NCI-H748 (cell line): ENCODE results near the gene GMCL2.
"Not testable (repeated sequence)": the region's sequence is repeated elsewhere in the genome, so short reads cannot be mapped to it uniquely, and the experiment has no call there.

ENCODE experiments used
- DNase-seq: peaks from one replicate; lab custom pipeline; 2025; ENCODE audit not compliant: unreplicated experiment; lab: John Stamatoyannopoulos, UW

GMCL2 gene, protein sequence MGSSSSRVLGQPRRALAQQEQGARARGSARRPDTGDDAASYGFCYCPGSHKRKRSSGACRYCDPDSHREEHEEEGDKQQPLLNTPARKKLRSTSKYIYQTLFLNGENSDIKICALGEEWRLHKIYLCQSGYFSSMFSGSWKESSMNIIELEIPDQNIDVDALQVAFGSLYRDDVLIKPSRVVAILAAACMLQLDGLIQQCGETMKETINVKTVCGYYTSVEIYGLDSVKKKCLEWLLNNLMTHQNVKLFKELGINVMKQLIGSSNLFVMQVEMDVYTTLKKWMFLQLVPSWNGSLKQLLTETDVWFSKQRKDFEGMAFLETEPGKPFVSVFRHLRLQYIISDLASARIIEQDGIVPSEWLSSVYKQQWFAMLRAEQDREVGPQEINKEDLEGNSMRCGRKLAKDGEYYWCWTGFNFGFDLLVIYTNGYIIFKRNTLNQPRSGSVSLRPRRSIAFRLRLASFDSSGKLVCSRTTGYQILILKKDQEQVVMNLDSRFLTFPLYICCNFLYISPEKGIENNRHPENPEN

GRCh38 chr5:178187014-178187413 is at the start of gene GMCL2:
TSS of gene GMCL2 (minus strand) at chr5:178187371. CDS start at chr5:178187299, 72 bp downstream.
- no peak for DNase-seq

DNA sequence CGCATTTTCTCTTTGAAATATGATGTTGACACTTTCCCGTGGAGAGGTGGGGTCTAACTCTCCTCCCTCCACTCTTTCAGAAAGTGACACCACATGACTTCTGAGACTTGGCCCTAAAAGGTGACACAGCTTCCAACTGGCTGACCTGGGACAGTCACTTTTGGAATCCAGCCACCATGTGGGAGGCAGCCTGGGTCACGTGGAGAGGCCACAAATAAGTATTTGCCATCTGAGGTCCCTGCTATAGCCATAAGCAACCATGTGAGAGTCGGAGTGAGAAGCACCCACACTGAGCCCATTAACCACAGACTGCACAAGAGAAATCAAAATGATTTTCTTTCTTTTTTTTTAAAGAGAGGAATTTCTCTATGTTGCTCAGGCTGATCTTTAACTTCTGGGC is 49.5 kb upstream of the GMCL2 start:
- no peak for DNase-seq

DNA sequence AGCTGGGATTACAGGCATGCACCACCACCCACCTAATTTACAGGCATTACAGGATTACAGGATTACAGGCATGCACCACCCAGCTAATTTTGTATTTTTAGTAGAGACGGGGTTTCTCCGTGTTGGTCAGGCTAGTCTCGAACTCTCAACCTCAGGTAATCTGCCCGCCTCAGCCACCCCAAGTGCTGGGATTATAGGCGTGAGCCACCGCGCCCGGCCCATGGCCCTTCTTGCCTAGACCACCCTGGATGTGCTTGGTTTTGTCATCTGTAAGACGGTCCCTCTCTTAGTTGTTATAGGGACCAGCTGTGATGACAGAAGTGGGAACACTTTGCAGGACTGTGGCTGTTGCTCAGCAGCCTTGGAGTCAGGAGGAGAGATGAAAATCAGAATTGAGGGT is 49.0 kb upstream of the GMCL2 start:
- DNase-seq, result no peak

GRCh38 chr5:178235588-178235974 is 48.4 kb upstream of the GMCL2 start:
- no peak for DNase-seq

GRCh38 chr5:178234750-178235587 is 47.8 kb upstream of the GMCL2 start:
- peak; percentile 60 for DNase-seq

DNA sequence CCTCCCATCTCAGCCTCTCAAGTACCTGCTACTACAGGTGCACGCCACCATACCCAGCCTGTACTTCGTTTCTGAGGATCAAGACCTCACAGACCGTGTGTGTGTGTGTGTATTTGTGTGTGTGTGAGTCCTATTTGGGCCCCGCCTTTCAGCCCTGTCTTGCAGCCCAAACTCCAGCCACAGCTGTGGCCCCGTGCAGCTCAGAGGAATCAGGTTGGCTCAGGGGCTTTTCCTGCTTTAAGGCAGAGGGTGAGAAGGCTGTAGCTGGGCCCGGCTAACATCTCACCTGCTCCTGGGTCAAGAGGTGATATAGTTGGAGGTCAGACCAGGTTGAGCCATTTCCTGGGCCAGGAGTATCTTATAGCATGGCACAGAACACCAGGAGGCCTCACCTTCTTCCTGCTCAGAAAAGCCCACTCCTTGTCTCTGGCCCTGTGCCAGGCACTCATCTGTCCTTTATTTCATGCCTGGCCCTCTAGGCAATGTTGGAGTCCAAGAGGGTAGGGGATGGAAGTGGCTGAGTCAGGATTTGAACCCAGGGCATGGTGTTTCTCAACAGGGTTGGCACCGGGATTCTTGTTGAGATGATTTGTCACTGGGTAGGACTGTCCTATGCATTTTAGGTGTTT is 47.1 kb upstream of the GMCL2 start:
- peak; percentile 19 for DNase-seq

- no peak for DNase-seq
Observed at GRCh38 chr5:178232920-178233429, 45.8 kb upstream of the GMCL2 start.

DNA sequence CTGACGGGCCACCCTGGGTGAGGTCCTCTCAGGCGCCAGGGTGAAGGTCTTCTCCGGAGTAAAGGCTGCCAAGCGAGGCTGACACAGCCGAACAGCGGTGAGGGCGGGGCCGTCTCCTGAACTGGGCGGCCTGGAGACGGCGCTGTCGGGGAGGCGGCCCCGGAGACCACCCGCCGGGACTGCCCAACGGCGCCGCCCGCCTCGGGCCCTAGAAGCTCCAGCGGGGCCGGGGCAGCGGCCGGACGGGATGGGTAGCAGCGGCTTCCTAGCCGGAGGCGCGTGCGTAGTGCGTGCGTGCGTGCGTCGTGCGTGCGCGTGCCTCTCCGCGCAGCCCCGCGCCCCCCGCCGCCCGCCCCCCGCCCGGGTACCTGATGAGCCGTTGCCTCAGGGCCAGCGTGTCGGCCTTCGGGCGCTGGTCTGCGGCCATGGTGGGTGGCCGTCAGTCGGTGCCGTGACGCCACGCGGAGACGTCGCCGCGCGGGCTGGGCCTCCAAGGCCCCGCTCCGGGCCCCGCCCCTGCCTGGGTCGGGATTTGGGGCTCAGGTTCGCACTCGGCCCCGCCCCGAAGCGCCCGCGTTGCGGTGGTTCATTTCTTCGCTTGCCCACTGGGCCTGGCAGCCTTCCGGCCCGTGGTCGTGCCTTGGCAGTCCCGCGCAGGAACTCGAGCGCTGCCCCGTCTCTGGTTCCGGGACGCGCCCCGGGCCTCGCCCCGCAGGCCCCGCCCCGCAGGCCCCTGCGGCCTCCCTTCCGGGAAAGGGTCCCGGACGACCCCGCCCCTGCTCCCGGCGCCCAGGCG is 45.2 kb upstream of the GMCL2 start, which contains the start of gene PHYKPL:
PHYKPL (minus strand) TSS at position 679 of the 796 bp plus-strand sequence; CDS start at position 427, 252 bp downstream.
- peak; percentile 82 for DNase-seq

GRCh38 chr5:178231539-178232123 is 44.5 kb upstream of the GMCL2 start:
- no peak for DNase-seq

- no peak for DNase-seq
Observed at GRCh38 chr5:178230879-178231538, 43.8 kb upstream of the GMCL2 start.

DNA sequence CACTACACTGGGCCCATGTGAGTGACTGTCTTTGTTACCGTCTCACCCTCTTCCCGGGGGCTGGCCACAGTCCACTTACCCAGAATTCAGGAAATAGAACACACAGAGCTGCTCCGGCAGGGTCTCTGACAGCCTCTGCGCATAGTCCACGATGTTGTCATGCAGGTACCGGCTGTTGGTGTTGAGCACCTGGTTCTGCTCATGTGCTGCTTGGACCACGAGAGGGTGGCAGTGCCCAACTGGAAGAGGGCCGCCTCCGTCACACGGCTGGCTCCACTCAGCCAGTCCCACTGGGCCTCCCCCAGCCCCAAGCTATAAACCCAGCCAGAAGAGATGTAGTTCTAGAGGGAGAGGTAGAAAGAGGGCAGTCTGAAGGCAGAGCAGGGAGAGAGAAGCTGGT is 42.7 kb upstream of the GMCL2 start:
- DNase-seq, result no peak

DNA sequence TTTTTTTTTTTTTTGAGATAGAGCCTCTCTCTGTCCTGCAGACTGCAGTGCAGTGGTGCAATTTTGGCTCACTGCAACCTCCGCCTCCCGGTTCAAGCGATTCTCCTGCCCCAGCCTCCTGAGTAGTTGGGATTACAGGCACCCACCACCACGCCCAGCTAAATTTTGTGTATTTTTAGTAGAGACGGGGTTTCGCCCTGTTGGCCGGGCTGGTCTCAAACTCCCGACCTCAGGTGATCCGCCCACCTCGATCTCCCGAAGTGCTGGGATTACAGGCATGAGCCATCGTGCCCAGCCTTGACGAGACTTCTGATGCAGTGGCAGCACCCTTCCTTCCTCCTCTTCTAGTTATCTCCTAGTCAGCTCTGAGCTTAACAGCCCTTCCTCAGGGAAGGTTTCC is 41.9 kb upstream of the GMCL2 start:
- not testable (repeated sequence) for DNase-seq

- DNase-seq, result no peak
Observed at GRCh38 chr5:178228609-178229008, 41.4 kb upstream of the GMCL2 start.

- DNase-seq, result no peak
Observed at GRCh38 chr5:178227929-178228328, 40.8 kb upstream of the GMCL2 start.

DNA sequence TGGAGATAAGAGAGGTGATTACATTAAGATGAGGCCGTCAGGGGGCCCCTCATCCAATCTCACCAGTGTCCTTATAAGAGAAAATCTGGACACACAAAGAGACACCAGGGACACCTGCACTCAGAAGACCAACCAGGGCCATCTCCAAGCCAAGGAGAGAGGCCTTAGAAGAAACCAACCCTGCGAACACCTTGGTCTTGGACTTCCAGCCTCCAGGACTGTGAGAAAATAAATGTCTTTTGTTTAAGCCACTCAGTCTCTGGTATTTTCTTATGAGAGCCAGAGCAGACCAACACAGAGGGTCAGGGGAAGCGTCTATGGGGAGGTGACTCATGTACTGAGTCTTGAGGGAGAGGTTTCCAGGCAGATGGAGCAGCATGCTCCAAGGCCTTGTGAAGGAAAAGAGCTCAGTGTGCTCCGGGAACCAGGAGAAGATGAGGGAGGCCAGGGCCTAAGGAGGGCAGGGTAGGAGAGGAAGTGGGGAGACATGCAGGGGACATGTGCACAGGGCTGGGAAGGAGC is 40.0 kb upstream of the GMCL2 start:
- DNase-seq, result no peak

DNA sequence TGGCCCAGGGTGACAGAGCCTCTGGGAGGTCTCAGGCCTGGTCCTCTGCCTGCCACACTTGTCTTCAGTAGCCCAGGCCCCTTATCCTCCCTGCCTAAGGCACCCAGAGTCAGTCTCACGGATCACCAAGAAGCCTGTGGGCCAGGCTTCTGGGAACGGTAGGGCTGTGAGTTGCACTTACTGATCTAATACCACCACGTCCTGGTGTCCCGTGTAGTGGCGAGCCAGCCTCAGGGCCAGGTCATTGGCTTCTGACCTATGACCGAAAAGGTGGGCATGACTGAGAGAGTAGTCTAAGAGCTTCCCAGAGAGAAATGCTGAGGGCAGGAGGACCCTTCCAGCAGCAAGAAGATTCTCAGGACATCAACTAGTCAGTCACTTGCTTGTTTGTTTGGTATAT is 38.0 kb upstream of the GMCL2 start:
- no peak for DNase-seq

DNA sequence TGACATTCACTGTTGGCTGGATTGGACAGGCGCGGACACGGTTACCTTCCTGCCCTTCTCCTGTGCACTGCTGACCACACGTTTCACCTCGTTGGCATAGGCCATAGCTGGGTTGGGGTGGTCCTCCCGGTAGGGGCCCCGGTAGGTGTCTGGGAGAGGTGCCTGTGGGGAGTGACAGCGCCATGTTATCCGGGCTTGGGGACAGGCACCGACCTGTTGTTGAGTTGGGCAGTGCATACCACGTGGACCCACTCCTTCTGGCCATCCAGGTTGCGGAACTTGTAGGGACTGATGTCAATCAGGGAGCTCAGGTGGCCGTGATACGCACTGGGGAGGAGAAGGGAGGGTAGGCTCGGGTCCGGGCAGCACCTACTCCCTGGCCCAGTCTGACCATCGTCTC is 37.2 kb upstream of the GMCL2 start:
- DNase-seq, result no peak

DNA sequence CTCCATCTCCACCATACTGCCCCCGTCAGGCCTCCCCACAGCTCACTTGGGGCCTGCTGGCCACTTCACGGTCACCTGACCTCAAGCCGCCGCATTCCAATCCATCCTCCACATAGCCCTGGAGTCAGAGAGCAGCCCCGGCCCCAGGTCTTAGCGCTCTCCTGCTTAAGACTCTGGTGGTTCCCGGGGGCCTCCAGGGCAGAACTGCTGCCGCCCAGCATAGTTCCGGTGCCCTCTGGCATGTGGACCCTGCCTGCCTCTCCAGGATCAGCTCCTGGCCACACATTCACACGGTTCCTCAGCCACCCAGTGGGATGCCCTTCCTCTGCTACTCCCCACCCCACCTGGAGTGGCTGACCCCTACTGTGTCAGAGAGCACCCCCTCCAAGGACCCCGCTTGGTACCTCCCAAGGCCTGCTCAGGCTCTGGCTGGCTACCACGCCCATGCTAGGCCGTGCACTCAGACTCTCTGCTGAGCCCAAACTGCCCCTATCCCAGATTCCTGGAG is 36.7 kb upstream of the GMCL2 start:
- no peak for DNase-seq

DNA sequence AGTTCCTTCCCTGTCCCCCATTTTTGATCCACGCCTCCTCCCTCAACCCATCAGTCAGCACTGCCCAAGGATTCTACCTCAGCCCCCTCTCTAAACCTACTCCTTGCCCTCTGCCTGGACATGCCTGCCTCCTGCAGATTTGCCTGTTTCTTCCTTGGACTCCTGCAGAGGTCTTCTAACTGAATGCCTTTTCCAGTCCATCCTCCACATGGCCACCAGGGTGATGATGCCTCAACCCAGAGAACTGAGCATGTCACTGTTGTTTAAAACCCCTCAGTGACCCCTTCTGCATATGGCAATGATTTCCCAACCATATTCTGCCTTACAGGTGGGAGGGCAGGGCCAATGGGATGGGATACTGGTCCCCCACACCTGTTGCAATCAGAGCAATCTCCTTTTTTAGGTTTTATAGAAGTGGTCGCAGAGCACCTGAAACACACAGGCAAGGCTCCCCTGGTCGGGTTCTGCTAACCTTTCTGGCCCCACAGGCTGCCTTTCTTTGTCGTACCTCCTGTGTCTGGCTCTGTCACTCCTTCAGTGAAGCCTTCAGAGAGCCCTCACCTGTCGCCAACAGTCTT is 36.1 kb upstream of the GMCL2 start:
- DNase-seq, result no peak
